H1 (cell line): Measurements from ENCODE around the gene SLC18A3. TPM values are rescaled to one million over a fixed set of nuclear protein-coding genes. Genes with fewer than 3 reads are reported as not detected.

Experiments
- CTCF ChIA-PET: fragments of 300-600 bp; sonication (Branson Sonifier 250); formaldehyde crosslinking; loops from one replicate; lab custom pipeline; 2021; ENCODE audit not compliant: partially characterized antibody; lab: Charles Lee
- POLR2A ChIA-PET: fragments of 300-600 bp; sonication (Branson Sonifier 250); formaldehyde crosslinking; loops from one replicate; lab custom pipeline; 2021; ENCODE audit warnings: inconsistent platforms; ENCODE audit not compliant: partially characterized antibody; lab: Charles Lee
- DNase-seq, 2 experiments: peaks; one replicate each; pipeline versions ENCODE4 v3.0.0 to v3.0.0-alpha.2; 2010 to 2022; ENCODE audit warnings: low spot score in 2 of 2, low read depth in 1 of 2, mixed read lengths in 1 of 2
- FAIRE-seq: peaks from 2 replicates; lab custom pipeline; 2011; peaks lifted over from hg19 to GRCh38; lab: Jason Lieb, UNC
- H2AFZ ChIP-seq: 2 replicates; pipeline ENCODE4 v1.8.1; 2012; ENCODE audit warnings: low read length, inconsistent platforms
- H2AK5ac ChIP-seq: 2 replicates; pipeline ENCODE4 v1.6.1; 2013; ENCODE audit warnings: low read depth, low read length
- H2BK120ac ChIP-seq: replicated peaks from 2 replicates; pipeline ENCODE3; 2013; ENCODE audit warnings: low read depth, low read length, inconsistent platforms
- H2BK12ac ChIP-seq: 2 replicates; pipeline ENCODE4 v1.6.1; 2013; ENCODE audit warnings: low read depth, low read length
- H2BK15ac ChIP-seq: 2 replicates; pipeline ENCODE4 v1.6.1; 2013; ENCODE audit warnings: low read length
- H2BK20ac ChIP-seq: 2 replicates; pipeline ENCODE4 v1.6.1; 2013; ENCODE audit warnings: low read length
- H2BK5ac ChIP-seq: 2 replicates; pipeline ENCODE4 v1.6.1; 2013; ENCODE audit warnings: low read depth, low read length
- H3K14ac ChIP-seq: 2 replicates; pipeline ENCODE4 v1.6.1; 2013; ENCODE audit warnings: inconsistent platforms; ENCODE audit not compliant: insufficient read length
- H3K18ac ChIP-seq: 2 replicates; pipeline ENCODE4 v1.6.1; 2013; ENCODE audit warnings: low read length; ENCODE audit errors: extremely low read depth
- H3K23ac ChIP-seq: 2 replicates; pipeline ENCODE4 v1.6.1; 2013; ENCODE audit warnings: inconsistent platforms; ENCODE audit not compliant: insufficient read length
- H3K23me2 ChIP-seq: 2 replicates; pipeline ENCODE4 v1.6.1; 2013; ENCODE audit warnings: low read depth, low read length
- H3K27ac ChIP-seq: 2 replicates; pipeline ENCODE4 v1.6.1; 2011; ENCODE audit warnings: low read depth, low read length, inconsistent platforms
- H3K27me3 ChIP-seq, 4 experiments: replicated peaks in 1 of 4; 1 replicate in 1 of 4; 2 replicates in 3 of 4; pipeline versions ENCODE4 v1.6.1 to v1.8.1; 2011 to 2013; ENCODE audit warnings: low read length in 3 of 4, mild to moderate bottlenecking in 3 of 4, inconsistent platforms in 2 of 4, mixed read lengths in 2 of 4, moderate library complexity in 1 of 4; ENCODE audit not compliant: control insufficient read depth in 3 of 4, insufficient read depth in 3 of 4; ENCODE audit errors: extremely low read depth in 1 of 4
- H3K36me3 ChIP-seq, 4 experiments: 2 replicates each; pipeline versions ENCODE4 v1.6.1 to v1.8.1; 2011 to 2013; ENCODE audit warnings: mild to moderate bottlenecking in 4 of 4, low read length in 3 of 4, moderate library complexity in 2 of 4, control low read depth in 1 of 4, inconsistent platforms in 1 of 4; ENCODE audit not compliant: insufficient read depth in 4 of 4, control insufficient read depth in 2 of 4
- H3K4ac ChIP-seq: replicated peaks from 2 replicates; pipeline ENCODE3; 2013; ENCODE audit warnings: low read length, low read depth, mixed read lengths, inconsistent platforms; ENCODE audit not compliant: insufficient read length
- H3K4me1 ChIP-seq, 4 experiments: replicated peaks in 1 of 4; 1 replicate in 1 of 4; 2 replicates in 3 of 4; pipeline versions ENCODE4 v1.6.1 to v1.8.1; 2011 to 2013; ENCODE audit warnings: low read length in 3 of 4, inconsistent platforms in 2 of 4, mixed read lengths in 1 of 4; ENCODE audit not compliant: insufficient read depth in 4 of 4, control insufficient read depth in 3 of 4
- H3K4me2 ChIP-seq, 2 experiments: 2 replicates each; pipeline versions ENCODE4 v1.6.1 to v1.8.1; 2011 to 2013; ENCODE audit warnings: low read depth in 2 of 2, low read length in 2 of 2, control low read depth in 1 of 2, inconsistent platforms in 1 of 2, mild to moderate bottlenecking in 1 of 2; ENCODE audit not compliant: insufficient read depth in 1 of 2
- H3K4me3 ChIP-seq, 4 experiments: fragments of 200-600, 300-600 bp in 1 of 4; sonication (generic), shearing (Covaris generic), sonication (Bioruptor Twin) in 1 of 4; 2 replicates each; pipeline versions ENCODE4 v1.5.1 to v1.8.1; 2011 to 2016; ENCODE audit warnings: low read length in 4 of 4, low read depth in 3 of 4, control low read depth in 2 of 4, inconsistent platforms in 2 of 4, mild to moderate bottlenecking in 2 of 4, mixed read lengths in 1 of 4, moderate library complexity in 1 of 4; ENCODE audit not compliant: insufficient read depth in 2 of 4; ENCODE audit errors: extremely low read depth in 1 of 4
- H3K56ac ChIP-seq: replicated peaks from 2 replicates; pipeline ENCODE3; 2013; ENCODE audit warnings: low read depth, mild to moderate bottlenecking, mixed read lengths, low read length, inconsistent platforms; ENCODE audit not compliant: insufficient read length
- H3K79me1 ChIP-seq: 2 replicates; pipeline ENCODE4 v1.6.1; 2013; ENCODE audit warnings: low read depth, low read length, control low read depth
- H3K79me2 ChIP-seq, 2 experiments: 2 replicates each; pipeline versions ENCODE4 v1.6.1 to v1.8.1; 2012 to 2013; ENCODE audit warnings: low read length in 2 of 2, mild to moderate bottlenecking in 2 of 2, inconsistent platforms in 1 of 2; ENCODE audit not compliant: insufficient read depth in 2 of 2, control insufficient read depth in 1 of 2
- H3K9ac ChIP-seq, 4 experiments: replicated peaks in 1 of 4; 1 replicate in 1 of 4; 2 replicates in 3 of 4; pipeline versions ENCODE4 v1.6.1 to v1.8.1; 2011 to 2013; ENCODE audit warnings: low read depth in 3 of 4, low read length in 3 of 4, control low read depth in 2 of 4, mild to moderate bottlenecking in 2 of 4, moderate library complexity in 2 of 4, inconsistent platforms in 1 of 4; ENCODE audit errors: extremely low read depth in 1 of 4
- H3K9me3 ChIP-seq, 2 experiments: 2 replicates each; pipeline versions ENCODE4 v1.6.1 to v1.8.1; 2012 to 2013; ENCODE audit warnings: mild to moderate bottlenecking in 2 of 2, moderate library complexity in 2 of 2, control low read depth in 1 of 2, inconsistent platforms in 1 of 2, low read depth in 1 of 2, low read length in 1 of 2, mixed read lengths in 1 of 2; ENCODE audit not compliant: insufficient read depth in 2 of 2
- H4K20me1 ChIP-seq, 2 experiments: replicated peaks in 1 of 2; 2 replicates each; pipeline versions ENCODE3 to v1.8.1; 2011 to 2013; ENCODE audit warnings: inconsistent platforms in 2 of 2, low read length in 2 of 2, mild to moderate bottlenecking in 1 of 2; ENCODE audit not compliant: insufficient read depth in 2 of 2, control insufficient read depth in 1 of 2
- H4K5ac ChIP-seq: 2 replicates; pipeline ENCODE4 v1.6.1; 2013; ENCODE audit warnings: low read length, low read depth, mixed read lengths, inconsistent platforms; ENCODE audit not compliant: insufficient read length
- H4K8ac ChIP-seq: 2 replicates; pipeline ENCODE4 v1.8.0; 2013; ENCODE audit warnings: mild to moderate bottlenecking, moderate library complexity, low read length, inconsistent platforms; ENCODE audit not compliant: insufficient read depth; ENCODE audit errors: extremely low read depth
- H4K91ac ChIP-seq: replicated peaks from 2 replicates; pipeline ENCODE3; 2013; ENCODE audit warnings: low read length, mixed read lengths, inconsistent platforms; ENCODE audit not compliant: insufficient read length
- CBX8 ChIP-seq: fragments of 300-800, 300-1000 bp; sonication (generic); IDR thresholded peaks from 2 replicates; pipeline ENCODE4 v1.7.1; 2016; ENCODE audit warnings: low read depth, low read length, borderline replicate concordance
- CEBPB ChIP-seq: IDR thresholded peaks from 2 replicates; pipeline ENCODE4 v1.6.1; 2012; ENCODE audit warnings: low read depth, low read length
- GTF2F1 ChIP-seq: IDR thresholded peaks from 2 replicates; pipeline ENCODE4 v1.6.1; 2012; ENCODE audit warnings: low read depth, low read length, improper control_type of control experiment, borderline replicate concordance
- JUND ChIP-seq: IDR thresholded peaks from 2 replicates; pipeline ENCODE4 v1.6.1; 2011; ENCODE audit warnings: mild to moderate bottlenecking, improper control_type of control experiment, low read length
- KDM1A ChIP-seq: fragments of 200-600, 300-600 bp; sonication (generic); IDR thresholded peaks from 2 replicates; pipeline ENCODE4 v1.7.1; 2016; ENCODE audit warnings: mild to moderate bottlenecking, low read length, borderline replicate concordance
- NANOG ChIP-seq: IDR thresholded peaks from 2 replicates; pipeline ENCODE4 v1.6.1; 2011; ENCODE audit warnings: low read length, low read depth, mild to moderate bottlenecking, inconsistent platforms; ENCODE audit not compliant: insufficient read depth, poor library complexity, severe bottlenecking
- NRF1 ChIP-seq: IDR thresholded peaks from 2 replicates; pipeline ENCODE4 v1.6.1; 2011; ENCODE audit warnings: mild to moderate bottlenecking, low read depth, low read length, improper control_type of control experiment
- POU5F1 ChIP-seq: IDR thresholded peaks from 2 replicates; pipeline ENCODE4 v1.6.1; 2011; ENCODE audit warnings: low read depth, mild to moderate bottlenecking, low read length, moderate library complexity
- SP1 ChIP-seq: IDR thresholded peaks from 2 replicates; pipeline ENCODE4 v1.6.1; 2011; ENCODE audit warnings: low read depth, low read length
- TCF12 ChIP-seq: IDR thresholded peaks from 2 replicates; pipeline ENCODE4 v1.6.1; 2011; ENCODE audit warnings: low read depth, mild to moderate bottlenecking, low read length
- WGBS, 2 experiments: shearing (Covaris generic) in 1 of 2; methylation state at CpG; one replicate each; pipeline versions ENCODE4 v1.1.6 to v1.1.7; 2013 to 2015; ENCODE audit warnings: low lambda C conversion rate in 2 of 2, mixed read lengths in 2 of 2, inconsistent platforms in 1 of 2, low coverage in 1 of 2, missing lambda C conversion rate in 1 of 2; ENCODE audit not compliant: insufficient replicate concordance in 2 of 2, insufficient coverage in 1 of 2, insufficient read length in 1 of 2; ENCODE audit errors: extremely low coverage in 1 of 2, missing lambda C conversion rate in 1 of 2; 5-methylcytosine and 5-hydroxymethylcytosine counted together
- polyA plus RNA-seq, 7 experiments: library from polyadenylated mRNA; depleted of rRNA in 3 of 7; stranded (reverse) in 5 of 7; unstranded in 2 of 7; fragments of >200 nt in 5 of 7; fragments of 200-250 nt in 2 of 7; gene quantifications; 1 replicate in 5 of 7; 2 replicates in 1 of 7; 4 replicates in 1 of 7; pipeline versions ENCODE4 v1.2.1 to v1.2.3, GENCODE V29; 2011 to 2013; ENCODE audit warnings: missing spikeins in 2 of 7, mixed read lengths in 2 of 7
- total RNA-seq: library from RNA; stranded (reverse); fragmentation: NEBNext Ultra II Directional; extraction: Animal tissue kit (Norgen Biotek cat#: 25700); gene quantifications from 2 replicates; pipeline ENCODE4 v1.2.1, GENCODE V29; 2021

SLC18A3 gene
- total and polyA plus RNA-seq, 2 of the 8 experiments (the other 6 are each of a cell fraction or from before 2014, with no cell fraction given), result 0.17 TPM; not detected in 1

DNA sequence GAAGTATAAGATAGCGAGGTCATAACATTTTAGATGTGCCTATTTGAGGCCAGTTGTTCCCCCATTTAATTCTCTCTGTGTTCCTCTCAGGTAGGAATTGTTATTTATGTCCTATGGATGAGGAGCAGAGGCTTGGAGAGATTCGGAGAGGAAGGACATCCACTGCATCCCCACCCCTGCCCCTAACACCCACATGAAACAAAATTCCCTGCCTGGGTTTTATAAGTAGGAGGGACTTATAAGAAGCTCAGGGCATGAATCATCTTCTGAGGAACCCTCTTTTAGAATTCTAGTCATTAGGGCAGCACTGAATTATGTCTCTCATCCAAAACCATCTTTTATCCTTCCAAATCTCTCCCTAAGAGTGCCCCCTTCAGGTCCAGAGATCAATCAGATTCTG lies 8.7 kb downstream of the SLC18A3 start:
- Histone ChIP-seq H3K79me1 (no peaks in the 10 kb centered on the region), H3K4ac (no peak overlapping the region), H4K91ac (no peak overlapping the region), H2AK5ac (no peak overlapping the region), H2BK15ac (no peak overlapping the region), H4K5ac (no peak overlapping the region), H3K9me3 (no peaks in the 10 kb centered on the region), H3K4me3 (no peak overlapping the region), H2BK120ac (no peak overlapping the region), H3K79me2 (no peaks in the 10 kb centered on the region), H3K36me3 (no peaks in the 10 kb centered on the region), H3K4me1 (peaks cover 0 to 6% (median 2%) of the 10 kb centered on the region in 4 experiments; a peak in 3 of 7 replicates), H3K23ac (no peak overlapping the region), H2AFZ (no peak overlapping the region), H3K18ac (no peak overlapping the region), H3K9ac (no peak overlapping the region), H4K8ac (no peak overlapping the region), H2BK20ac (no peak overlapping the region), H3K14ac (no peak overlapping the region), H3K27ac (no peak overlapping the region), H2BK5ac (no peak overlapping the region), H3K23me2 (no peaks in the 10 kb centered on the region), H3K27me3 (peaks cover 25 to 46% (median 43%) of the 10 kb centered on the region in 4 experiments), H2BK12ac (no peak overlapping the region), H3K56ac (no peak overlapping the region), H3K4me2 (no peak overlapping the region), H4K20me1 (peaks cover 4 to 8% of the 10 kb centered on the region in 2 experiments)
- no peak for TF ChIP-seq JUND
- TF ChIP-seq SP1, result no peak
- TF ChIP-seq KDM1A, result no peak
- no peak for TF ChIP-seq CEBPB
- TF ChIP-seq POU5F1, result no peak
- TF ChIP-seq CBX8, result no peak
- no peak for TF ChIP-seq NANOG
- TF ChIP-seq TCF12, result no peak
- TF ChIP-seq NRF1, result no peak
- TF ChIP-seq GTF2F1, result no peak
- DNase-seq (no peak), FAIRE-seq (no peak)
- CTCF ChIA-PET, result interaction anchor here (0.7 to 5.0 kb wide), 12 partner anchors 9 to 126 kb away, joined by 3 to 32 read pairs (median 3); partner anchors contain the start of gene SLC18A3
- POLR2A ChIA-PET, result no interaction called here
- 90% methylated on average over 2 of the region's 2 CpGs; no CpG with 5 or more reads in 1 of the 2 experiments for WGBS, 2 experiments
